ENCODE results near the gene MAEA.
A peak's percentile ranks its signal among the peaks of the same experiment; 100 is the strongest.

Gene MAEA

DNA sequence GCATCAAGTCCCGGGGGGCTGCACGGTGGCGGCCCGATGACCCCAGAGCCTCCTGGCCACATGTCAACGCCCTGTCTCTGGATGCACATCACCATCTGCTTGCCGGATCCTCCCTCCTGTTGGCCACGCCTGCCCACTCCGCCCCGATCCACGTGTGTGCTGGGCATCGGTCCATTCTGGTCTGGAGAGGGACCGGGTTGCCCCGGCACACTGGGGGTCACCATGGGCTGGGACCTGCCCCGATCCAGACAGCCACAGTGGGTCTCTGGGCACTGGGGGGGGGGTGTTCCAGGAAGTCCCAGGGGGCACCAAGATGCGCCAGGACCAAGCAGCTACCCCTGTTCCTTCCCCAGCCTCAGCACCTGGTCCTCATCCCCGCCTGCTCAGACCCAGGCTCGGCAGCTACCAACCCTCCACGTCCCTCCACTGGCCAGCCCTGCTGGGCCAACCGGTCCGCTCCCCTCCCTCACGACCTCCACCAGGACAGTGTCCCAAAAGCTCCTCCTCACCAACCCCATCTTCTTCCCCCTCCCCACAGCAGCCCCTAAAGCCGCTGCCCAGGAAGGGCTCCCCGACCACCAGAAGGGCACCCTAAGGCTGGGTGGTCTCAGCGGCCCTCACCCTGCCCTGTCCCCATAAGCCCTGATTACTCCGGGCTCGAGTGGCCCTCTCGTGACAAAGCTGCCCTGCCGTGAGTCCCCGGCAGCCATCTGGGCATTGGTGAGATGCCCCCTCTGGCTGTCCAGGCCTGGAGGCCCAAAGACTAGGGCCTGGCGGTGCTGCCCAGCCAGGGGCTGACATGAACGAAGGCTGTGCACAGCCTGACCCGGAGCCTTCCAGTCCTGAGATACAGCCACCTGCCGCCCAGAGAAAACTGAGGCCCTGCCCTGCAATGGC, 45.4 kb upstream of the MAEA start:
- peak overlapping the region; percentile 29 for H2BK5ac ChIP-seq (ENCODE audit: low read length)
- no peak overlapping the region for H2BK120ac ChIP-seq (ENCODE audit: low read depth, low read length)
- peaks cover 11 to 12% of the 10 kb centered on the region in 2 donors for H3K4me1 ChIP-seq (ENCODE audit: control insufficient read depth in 2 of 2, insufficient read depth in 1 of 2, low read depth in 1 of 2, low read length in 2 of 2)
- no peaks in the 10 kb centered on the region for H3K9me3 ChIP-seq (replicated peaks in 1 of 2; ENCODE audit: control insufficient read depth in 2 of 2, insufficient read depth in 1 of 2, low read depth in 1 of 2, low read length in 2 of 2)
- peak overlapping the region; percentile 11 for H3K4me2 ChIP-seq (ENCODE audit: insufficient read depth, low read length, poor library complexity, severe bottlenecking)
- H3K9ac ChIP-seq (ENCODE audit: low read depth, low read length, poor library complexity) = peak overlapping the region; percentile 21
- H4K8ac ChIP-seq (ENCODE audit: low read depth, low read length) = no peak overlapping the region
- no peak overlapping the region for H2BK12ac ChIP-seq (ENCODE audit: low read length)
- peaks cover 52% of the 10 kb centered on the region for H3K79me1 ChIP-seq (ENCODE audit: low read depth, low read length)
- H2AFZ ChIP-seq (ENCODE audit: low read length) = no peak overlapping the region
- H3K36me3 ChIP-seq (replicated peaks in 1 of 2; ENCODE audit: control insufficient read depth in 2 of 2, insufficient read depth in 2 of 2, low read length in 2 of 2) = peaks cover 22 to 60% of the 10 kb centered on the region in 2 donors
- WGBS, 2 donors (ENCODE audit: extremely low coverage in 2 of 2, insufficient read length in 2 of 2, insufficient replicate concordance in 1 of 2) = no CpG with 5 or more reads among the region's 33 CpGs
- H2BK15ac ChIP-seq (ENCODE audit: low read length) = no peak overlapping the region
- H3K27me3 ChIP-seq (ENCODE audit: control insufficient read depth in 3 of 3, insufficient read depth in 3 of 3, low read depth in 1 of 3, low read length in 3 of 3) = no peaks in the 10 kb centered on the region
- peak overlapping the region; percentile 98 for H3K23ac ChIP-seq (ENCODE audit: low read depth, low read length, poor library complexity)
- no peak overlapping the region for H4K91ac ChIP-seq (ENCODE audit: low read depth, low read length, poor library complexity)
- DNase-seq (ENCODE audit: low spot score) = no peak
- no peak overlapping the region for H2AK5ac ChIP-seq (ENCODE audit: low read depth, low read length)
- H3K18ac ChIP-seq (ENCODE audit: low read length) = no peak overlapping the region
- H3K4me3 ChIP-seq (ENCODE audit: low read length in 2 of 2) = no peak overlapping the region
- peak overlapping the region; percentile 56 for H3K14ac ChIP-seq (ENCODE audit: low read length)
- H3K27ac ChIP-seq (replicated peaks; ENCODE audit: low read length) = no peak overlapping the region
- H3K4ac ChIP-seq (ENCODE audit: low read length) = no peak overlapping the region

DNA sequence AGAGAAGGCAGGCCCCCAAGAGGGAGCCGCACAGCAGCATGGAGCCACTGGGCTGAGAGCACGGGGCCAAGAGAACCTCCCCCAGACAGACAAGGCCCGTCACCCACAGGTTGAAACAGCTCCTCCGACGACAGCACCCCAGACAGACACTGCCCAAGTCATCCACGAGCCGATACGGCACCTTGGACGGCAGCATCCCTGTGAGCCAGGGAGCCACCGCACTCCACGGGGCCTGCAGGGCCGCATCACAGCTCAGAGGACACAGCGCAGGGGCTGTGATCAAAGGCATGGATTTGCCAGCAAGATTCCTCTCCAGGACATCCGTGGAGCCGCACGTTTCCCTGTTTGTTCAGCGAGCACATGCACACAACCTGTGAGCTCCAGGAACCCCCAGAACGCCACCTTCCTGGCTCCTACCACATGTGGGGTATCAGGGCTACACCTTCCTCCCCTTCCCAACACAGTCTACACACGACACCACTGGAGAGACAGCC, 44.7 kb upstream of the MAEA start:
- Histone ChIP-seq H2AK5ac (ENCODE audit: low read depth, low read length) (no peak overlapping the region), H3K4me2 (ENCODE audit: insufficient read depth, low read length, poor library complexity, severe bottlenecking) (no peak overlapping the region), H3K23ac (ENCODE audit: low read depth, low read length, poor library complexity) (peak overlapping the region; percentile 98), H3K36me3 (replicated peaks in 1 of 2; ENCODE audit: control insufficient read depth in 2 of 2, insufficient read depth in 2 of 2, low read length in 2 of 2) (peaks cover 18 to 53% of the 10 kb centered on the region in 2 donors), H2BK12ac (ENCODE audit: low read length) (no peak overlapping the region), H3K9ac (ENCODE audit: low read depth, low read length, poor library complexity) (peak overlapping the region; percentile 84), H3K79me1 (ENCODE audit: low read depth, low read length) (peaks cover 52% of the 10 kb centered on the region), H3K4me1 (ENCODE audit: control insufficient read depth in 2 of 2, insufficient read depth in 1 of 2, low read depth in 1 of 2, low read length in 2 of 2) (peaks cover 15% of the 10 kb centered on the region in 2 donors), H2BK5ac (ENCODE audit: low read length) (peak overlapping the region; percentile 29), H3K27ac (replicated peaks; ENCODE audit: low read length) (no peak overlapping the region), H3K18ac (ENCODE audit: low read length) (peak overlapping the region; percentile 59), H3K4me3 (ENCODE audit: low read length in 2 of 2) (no peak overlapping the region), H3K9me3 (replicated peaks in 1 of 2; ENCODE audit: control insufficient read depth in 2 of 2, insufficient read depth in 1 of 2, low read depth in 1 of 2, low read length in 2 of 2) (peaks cover 1 to 2% of the 10 kb centered on the region in 2 donors), H3K14ac (ENCODE audit: low read length) (no peak overlapping the region), H4K91ac (ENCODE audit: low read depth, low read length, poor library complexity) (no peak overlapping the region), H2BK15ac (ENCODE audit: low read length) (no peak overlapping the region), H2AFZ (ENCODE audit: low read length) (no peak overlapping the region), H2BK120ac (ENCODE audit: low read depth, low read length) (peak overlapping the region; percentile 47), H3K27me3 (ENCODE audit: control insufficient read depth in 3 of 3, insufficient read depth in 3 of 3, low read depth in 1 of 3, low read length in 3 of 3) (no peaks in the 10 kb centered on the region), H4K8ac (ENCODE audit: low read depth, low read length) (peak overlapping the region; percentile 99), H3K4ac (ENCODE audit: low read length) (peak overlapping the region; percentile 84)
- no peak for DNase-seq (ENCODE audit: low spot score)
- no CpG with 5 or more reads among the region's 19 CpGs for WGBS, 2 donors (ENCODE audit: extremely low coverage in 2 of 2, insufficient read length in 2 of 2, insufficient replicate concordance in 1 of 2)

DNA sequence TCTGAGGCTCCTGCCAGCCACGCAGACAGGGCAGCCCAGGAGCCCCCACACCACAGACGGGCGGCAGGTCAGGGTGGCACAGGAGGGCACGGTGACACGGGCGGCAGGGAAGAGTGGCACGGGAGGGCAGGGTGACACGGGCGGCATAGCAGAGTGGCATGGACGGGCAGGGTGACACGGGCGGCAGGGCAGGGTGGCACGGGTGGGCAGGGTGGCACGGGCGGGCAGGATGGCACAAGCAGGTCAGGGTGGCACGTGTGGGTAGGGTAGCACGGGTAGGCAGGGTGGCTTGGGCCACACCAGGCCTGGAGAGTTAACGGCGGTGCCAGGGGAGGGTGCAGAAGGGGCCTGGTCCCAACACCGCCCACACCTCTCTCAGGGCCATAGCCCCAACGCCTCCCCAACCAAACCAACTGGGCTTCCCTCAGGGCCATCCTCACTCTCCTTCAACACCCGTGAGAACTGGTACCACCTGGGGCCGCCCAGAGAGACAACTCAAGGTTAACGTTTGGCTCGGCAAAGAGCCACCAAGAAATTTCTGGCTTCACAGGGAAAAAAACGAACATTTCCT, 44.1 kb upstream of the MAEA start:
- no peak overlapping the region for H3K4ac ChIP-seq (ENCODE audit: low read length)
- no peak overlapping the region for H2AFZ ChIP-seq (ENCODE audit: low read length)
- no peaks in the 10 kb centered on the region for H3K27me3 ChIP-seq (ENCODE audit: control insufficient read depth in 3 of 3, insufficient read depth in 3 of 3, low read depth in 1 of 3, low read length in 3 of 3)
- H3K36me3 ChIP-seq (replicated peaks in 1 of 2; ENCODE audit: control insufficient read depth in 2 of 2, insufficient read depth in 2 of 2, low read length in 2 of 2) = peaks cover 19 to 53% of the 10 kb centered on the region in 2 donors
- H3K4me2 ChIP-seq (ENCODE audit: insufficient read depth, low read length, poor library complexity, severe bottlenecking) = no peak overlapping the region
- H3K27ac ChIP-seq (replicated peaks; ENCODE audit: low read length) = no peak overlapping the region
- H2BK120ac ChIP-seq (ENCODE audit: low read depth, low read length) = peak overlapping the region; percentile 47
- H2BK12ac ChIP-seq (ENCODE audit: low read length) = no peak overlapping the region
- H3K79me1 ChIP-seq (ENCODE audit: low read depth, low read length) = peaks cover 52% of the 10 kb centered on the region
- H3K23ac ChIP-seq (ENCODE audit: low read depth, low read length, poor library complexity) = peak overlapping the region; percentile 98
- DNase-seq (ENCODE audit: low spot score) = no peak
- H3K14ac ChIP-seq (ENCODE audit: low read length) = no peak overlapping the region
- H4K91ac ChIP-seq (ENCODE audit: low read depth, low read length, poor library complexity) = peak overlapping the region; percentile 64
- peak overlapping the region; percentile 81 for H2AK5ac ChIP-seq (ENCODE audit: low read depth, low read length)
- no peak overlapping the region for H2BK5ac ChIP-seq (ENCODE audit: low read length)
- H3K4me3 ChIP-seq (ENCODE audit: low read length in 2 of 2) = no peak overlapping the region
- WGBS, 2 donors (ENCODE audit: extremely low coverage in 2 of 2, insufficient read length in 2 of 2, insufficient replicate concordance in 1 of 2) = no CpG with 5 or more reads among the region's 26 CpGs
- peak overlapping the region; percentile 59 for H3K18ac ChIP-seq (ENCODE audit: low read length)
- H2BK15ac ChIP-seq (ENCODE audit: low read length) = no peak overlapping the region
- peaks cover 16% of the 10 kb centered on the region in 2 donors for H3K4me1 ChIP-seq (ENCODE audit: control insufficient read depth in 2 of 2, insufficient read depth in 1 of 2, low read depth in 1 of 2, low read length in 2 of 2)
- peak overlapping the region; percentile 84 for H3K9ac ChIP-seq (ENCODE audit: low read depth, low read length, poor library complexity)
- H4K8ac ChIP-seq (ENCODE audit: low read depth, low read length) = peak overlapping the region; percentile 99
- H3K9me3 ChIP-seq (replicated peaks in 1 of 2; ENCODE audit: control insufficient read depth in 2 of 2, insufficient read depth in 1 of 2, low read depth in 1 of 2, low read length in 2 of 2) = peaks cover 7% of the 10 kb centered on the region in 2 donors
